Measurements from ENCODE around the gene TAS2R20.
"Not testable (repeated sequence)": the region's sequence is repeated elsewhere in the genome, so short reads cannot be mapped to it uniquely, and the experiment has no call there.

The TAS2R20 gene, protein sequence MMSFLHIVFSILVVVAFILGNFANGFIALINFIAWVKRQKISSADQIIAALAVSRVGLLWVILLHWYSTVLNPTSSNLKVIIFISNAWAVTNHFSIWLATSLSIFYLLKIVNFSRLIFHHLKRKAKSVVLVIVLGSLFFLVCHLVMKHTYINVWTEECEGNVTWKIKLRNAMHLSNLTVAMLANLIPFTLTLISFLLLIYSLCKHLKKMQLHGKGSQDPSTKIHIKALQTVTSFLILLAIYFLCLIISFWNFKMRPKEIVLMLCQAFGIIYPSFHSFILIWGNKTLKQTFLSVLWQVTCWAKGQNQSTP

GRCh38 chr12:10998204-10998603 lies at the start of gene TAS2R20:
Gene TAS2R20, minus strand, starts transcription at chr12:10998304. Its CDS starts 429 bp downstream, at chr12:10997875.
- no peak for DNase-seq (ENCODE audit: low spot score)
- no peak for FAIRE-seq

- not testable (repeated sequence) for DNase-seq (ENCODE audit: low spot score); FAIRE-seq
Measured at GRCh38 chr12:11041366-11041765, 43.3 kb upstream of the TAS2R20 start.

DNA sequence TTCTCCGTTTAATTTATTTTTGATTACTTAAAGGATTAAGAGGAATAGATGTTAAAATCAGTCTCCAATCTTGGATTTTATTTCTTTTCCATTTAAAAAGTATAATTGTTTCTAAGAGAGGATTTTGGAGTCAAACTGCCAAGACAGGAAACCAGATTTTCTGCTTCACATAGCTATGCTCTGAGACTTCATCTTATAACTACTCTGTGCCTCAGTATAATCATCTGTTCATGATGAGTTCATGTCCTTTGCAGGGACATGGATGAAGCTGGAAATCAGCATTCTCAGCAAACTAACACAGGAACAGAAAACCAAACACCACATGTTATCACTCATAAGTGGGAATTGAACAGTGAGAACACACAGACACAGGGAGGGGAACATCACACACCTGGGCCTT lies 42.1 kb upstream of the TAS2R20 start:
- FAIRE-seq = no peak
- no peak for DNase-seq (ENCODE audit: low spot score)

DNA sequence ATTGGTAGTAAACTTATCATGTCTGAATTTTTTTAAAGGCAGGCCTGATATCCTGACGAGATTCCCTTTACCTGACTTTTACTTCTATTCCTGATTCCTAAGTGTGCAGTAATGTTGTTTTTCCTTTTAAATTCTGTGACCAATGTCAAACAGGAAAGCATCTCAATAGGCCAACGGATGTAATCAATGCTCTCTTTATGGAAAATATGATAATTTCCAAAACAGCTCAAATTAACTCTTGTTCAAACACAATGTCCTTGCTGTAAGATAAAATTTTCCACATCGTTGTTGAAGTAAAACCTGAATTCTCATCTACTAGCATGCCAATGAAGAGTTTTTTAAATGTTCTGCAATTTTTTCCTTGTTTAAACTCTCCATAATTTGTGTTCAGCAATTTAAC lies 41.1 kb upstream of the TAS2R20 start:
- FAIRE-seq (no peak), DNase-seq (ENCODE audit: low spot score) (no peak)

GRCh38 chr12:11033959-11034358 lies 35.9 kb upstream of the TAS2R20 start:
- not testable (repeated sequence) for FAIRE-seq

DNA sequence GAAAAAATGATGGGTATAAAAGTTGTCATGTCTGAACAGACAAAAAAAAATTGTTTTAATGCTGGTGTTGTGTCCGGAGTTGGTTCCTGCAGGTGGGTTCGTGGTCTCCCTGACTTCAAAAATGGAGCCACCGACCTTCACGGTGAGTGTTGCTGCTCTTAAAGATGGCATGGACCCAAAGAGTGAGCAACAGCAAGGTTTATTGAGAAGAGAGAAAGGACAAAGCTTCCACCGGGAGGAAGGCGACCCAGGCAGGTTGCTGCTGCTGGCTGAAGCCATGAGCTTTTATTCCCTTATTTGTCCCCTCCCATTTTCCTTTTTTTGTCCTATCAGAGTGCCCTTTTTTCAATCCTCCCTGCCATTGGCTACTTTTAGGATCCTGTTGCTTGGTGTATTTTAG lies 33.2 kb upstream of the TAS2R20 start, which contains the start of gene TAS2R31:
Gene TAS2R31, minus strand, starts transcription at position 101 of the 400 bp plus-strand sequence. Its CDS starts 72 bp downstream, at position 29.
- FAIRE-seq = no peak

More at GRCh38 chr12:11033959-11034358, 35.9 kb upstream of the TAS2R20 start:
- DNase-seq (ENCODE audit: low spot score) = not testable (repeated sequence)

GRCh38 chr12:11026118-11026517 lies 28.0 kb upstream of the TAS2R20 start:
- DNase-seq (ENCODE audit: low spot score) (no peak), FAIRE-seq (no peak)

More for the DNA sequence above, 33.2 kb upstream of the TAS2R20 start, which contains the start of gene TAS2R31:
- no peak for DNase-seq (ENCODE audit: low spot score)

GRCh38 chr12:11023387-11023786 lies 25.3 kb upstream of the TAS2R20 start:
- FAIRE-seq (no peak), DNase-seq (ENCODE audit: low spot score) (no peak)

DNA sequence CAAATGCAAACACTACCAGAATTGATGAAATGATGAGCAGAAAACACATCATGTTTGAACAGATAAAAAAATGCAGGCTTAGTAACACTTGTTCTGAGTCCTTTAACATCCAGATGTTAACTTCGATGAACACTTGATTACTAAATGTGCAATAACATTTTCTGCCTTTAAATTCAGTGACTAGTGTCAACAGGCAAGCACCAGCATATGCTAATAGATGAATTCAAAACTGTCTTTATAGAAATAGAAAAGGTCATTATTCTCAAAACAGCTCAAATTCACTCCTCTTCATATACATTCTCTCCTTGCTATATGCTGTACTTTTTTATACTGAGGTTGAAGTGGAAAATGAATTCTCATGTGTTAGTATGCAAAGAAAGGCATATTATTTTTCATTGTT lies 24.4 kb upstream of the TAS2R20 start, which contains the start of gene TAS2R19:
Gene TAS2R19, minus strand, starts transcription at position 101 of the 400 bp plus-strand sequence. Its CDS starts 49 bp downstream, at position 52.
- no peak for DNase-seq (ENCODE audit: low spot score)
- FAIRE-seq = no peak

DNA sequence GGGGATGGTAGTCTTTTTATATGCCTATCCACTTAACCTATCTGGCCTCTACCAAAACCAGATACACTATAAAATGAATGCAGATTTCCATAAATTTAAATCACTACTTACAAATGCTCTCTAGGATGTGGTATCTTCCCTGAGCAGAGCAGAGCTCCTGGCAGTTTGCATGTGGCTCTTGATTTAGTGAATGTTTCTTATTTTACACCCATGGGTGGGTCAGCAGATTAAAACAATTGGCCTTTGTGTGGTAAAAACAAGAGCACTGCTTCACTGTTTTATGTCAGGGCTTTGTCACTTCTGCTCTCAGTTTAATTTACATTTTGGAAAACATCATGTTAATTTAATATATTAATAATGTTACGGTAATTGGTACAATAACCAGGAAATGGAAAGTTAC lies 18.8 kb upstream of the TAS2R20 start:
- FAIRE-seq = no peak
- DNase-seq (ENCODE audit: low spot score) = no peak

GRCh38 chr12:11015775-11016430 lies 17.8 kb upstream of the TAS2R20 start:
- DNase-seq (ENCODE audit: low spot score) = no peak

DNA sequence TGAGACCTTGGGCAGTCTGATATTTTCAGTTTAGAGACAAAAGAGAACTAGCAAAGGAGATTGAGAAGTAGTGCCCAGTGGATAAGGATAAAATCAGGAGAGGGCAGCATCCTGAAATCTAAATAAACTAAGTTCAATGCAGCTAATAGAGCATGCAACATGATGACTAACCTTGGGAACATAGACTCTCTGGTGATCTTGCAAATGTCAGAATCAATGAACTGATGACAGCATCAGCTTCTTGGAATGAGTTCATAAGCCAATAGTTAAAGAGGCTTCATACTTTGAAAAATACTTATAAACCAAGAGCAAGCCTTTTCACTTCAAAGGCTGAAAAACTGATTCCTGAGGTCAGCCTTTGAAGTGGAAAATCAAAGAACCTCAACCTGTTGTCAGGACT lies 16.1 kb upstream of the TAS2R20 start:
- FAIRE-seq = no peak
- no peak for DNase-seq (ENCODE audit: low spot score)

More at GRCh38 chr12:11015775-11016430, 17.8 kb upstream of the TAS2R20 start:
- no peak for FAIRE-seq

DNA sequence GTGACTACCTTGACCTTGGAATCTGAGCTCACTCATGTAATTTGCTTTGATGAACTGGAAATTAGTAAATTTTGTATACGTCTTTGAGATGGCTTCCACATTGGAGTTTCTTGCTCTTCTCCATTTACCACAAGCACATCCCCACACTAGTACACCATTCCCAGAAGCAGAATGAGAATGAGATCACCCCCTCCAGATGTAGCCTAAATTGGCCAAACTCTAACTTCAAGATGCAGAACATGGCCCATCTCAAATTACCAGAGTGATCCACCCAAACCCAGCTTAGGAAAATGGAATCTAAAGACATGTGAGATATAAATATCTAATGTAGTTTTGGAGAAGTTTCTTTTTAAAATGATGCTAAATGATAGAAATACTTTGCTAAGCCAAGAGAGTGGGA lies 9.5 kb upstream of the TAS2R20 start:
- no peak for FAIRE-seq
- no peak for DNase-seq (ENCODE audit: low spot score)

DNA sequence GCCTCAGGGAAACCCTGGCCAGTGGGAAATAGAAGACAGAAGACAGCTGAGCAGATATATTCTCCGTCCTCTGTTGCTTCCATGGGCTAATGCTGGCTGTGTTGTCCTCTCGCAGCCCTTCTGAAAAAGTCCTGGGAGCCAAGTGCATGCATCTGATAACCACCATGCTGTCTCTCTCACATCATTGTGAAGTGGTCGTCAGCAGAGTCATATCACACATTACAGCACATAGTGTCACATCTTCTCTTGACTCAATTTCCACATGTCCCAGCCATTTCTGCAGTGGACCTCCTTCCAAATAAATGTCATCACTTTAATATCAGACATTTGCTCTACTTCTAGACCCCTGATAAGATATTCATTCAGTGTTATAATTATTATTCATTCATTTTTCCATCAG lies 3.8 kb downstream of the TAS2R20 start:
- DNase-seq (ENCODE audit: low spot score) (no peak), FAIRE-seq (no peak)

DNA sequence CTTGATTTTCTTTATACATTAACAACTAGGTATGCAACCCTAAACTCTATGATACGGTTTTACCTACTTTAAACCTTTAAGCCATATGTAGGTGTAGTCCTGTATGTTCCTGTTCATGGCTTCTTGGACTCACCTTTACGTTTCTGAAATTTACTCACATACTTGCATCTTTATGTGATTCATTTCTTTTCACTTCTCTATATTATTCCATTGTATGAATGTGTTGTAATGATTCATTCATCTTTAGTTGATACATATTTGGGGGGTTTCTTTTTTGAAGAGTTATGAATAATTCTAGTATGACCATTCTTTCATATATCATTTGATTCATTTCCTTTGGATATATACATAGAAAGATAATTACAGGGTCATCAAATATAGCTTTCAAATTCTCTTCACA lies 9.0 kb downstream of the TAS2R20 start:
- DNase-seq (ENCODE audit: low spot score) (no peak), FAIRE-seq (no peak)

- FAIRE-seq = no peak
- no peak for DNase-seq (ENCODE audit: low spot score)
Measured at GRCh38 chr12:10986812-10987211, 11.3 kb downstream of the TAS2R20 start, which contains the start of gene TAS2R50. Gene TAS2R50, minus strand, starts transcription at chr12:10986912. Its CDS starts 52 bp downstream, at chr12:10986860.

DNA sequence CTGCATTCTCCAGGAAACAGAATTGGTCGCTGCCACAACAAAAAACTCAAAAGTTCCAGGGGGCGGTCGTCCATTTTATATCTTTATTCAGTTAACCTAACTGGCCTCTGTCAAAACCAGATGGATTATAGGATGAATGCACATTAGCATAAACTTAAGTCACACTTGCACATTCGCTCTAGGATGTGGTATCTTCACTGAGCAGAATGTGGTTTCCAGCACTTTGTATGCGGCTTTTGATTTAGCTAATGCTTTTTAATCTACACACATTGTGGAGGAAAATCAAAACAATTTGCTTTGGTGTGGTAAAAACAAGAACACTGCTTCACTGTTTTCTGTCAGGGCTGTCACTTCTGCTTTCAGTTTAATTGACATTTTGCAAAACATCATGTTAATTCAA lies 15.9 kb downstream of the TAS2R20 start:
- DNase-seq (ENCODE audit: low spot score) (no peak), FAIRE-seq (no peak)

DNA sequence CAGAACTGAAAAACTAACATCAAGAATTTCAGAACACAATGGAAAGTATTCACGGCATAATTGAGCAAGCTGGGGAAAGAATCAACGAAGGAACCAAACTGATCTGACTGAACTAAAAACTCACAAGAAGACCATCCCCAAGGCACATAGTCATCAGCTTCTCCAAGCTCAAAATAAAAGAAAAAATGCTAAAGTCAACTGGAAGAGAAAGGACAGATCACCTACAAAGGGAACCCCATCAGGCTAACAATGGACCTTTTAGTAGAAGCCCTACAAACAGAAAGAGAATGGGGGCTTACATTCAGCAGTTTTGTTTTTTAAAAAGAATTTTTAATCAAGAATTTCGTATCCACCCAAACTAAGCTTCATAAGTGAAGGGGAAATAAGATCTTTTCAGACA lies 23.1 kb downstream of the TAS2R20 start:
- DNase-seq (ENCODE audit: low spot score) (no peak), FAIRE-seq (no peak)

DNA sequence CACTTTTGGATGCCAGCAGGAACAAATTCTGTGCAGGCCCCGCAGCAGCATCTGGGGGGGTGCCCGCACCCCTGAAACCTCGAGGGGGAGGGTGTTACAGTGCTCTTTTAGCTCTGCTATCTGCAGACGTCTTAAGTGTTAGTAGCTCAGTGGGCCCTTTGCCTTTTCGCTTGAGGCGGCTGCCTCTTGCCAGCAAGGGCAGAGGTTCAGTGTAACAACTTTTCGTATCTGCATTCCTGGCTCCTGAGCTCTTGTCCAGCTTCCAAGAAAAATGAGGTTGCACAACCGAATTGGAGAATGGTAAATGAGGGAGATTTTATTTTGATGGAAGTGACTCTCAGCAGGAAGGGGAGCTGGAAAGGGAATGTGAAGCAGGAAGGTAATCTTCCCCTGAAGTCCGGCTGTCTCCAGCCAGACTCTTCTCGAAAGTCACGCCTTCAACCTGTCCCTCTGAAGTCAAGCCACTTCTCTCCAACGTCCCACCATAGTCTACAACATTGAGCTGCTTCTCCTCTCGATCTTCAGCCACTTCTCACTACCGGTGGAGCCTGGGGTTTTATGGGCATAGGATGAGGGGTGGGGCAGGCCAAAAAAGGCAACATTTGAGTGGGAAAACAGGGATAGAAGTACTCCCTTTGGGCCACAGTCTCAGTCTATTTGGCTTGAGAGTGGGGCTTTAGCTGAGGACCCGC lies 29.2 kb downstream of the TAS2R20 start:
- FAIRE-seq (no peak), DNase-seq (ENCODE audit: low spot score) (no peak)

GRCh38 chr12:10967409-10967808 lies 30.7 kb downstream of the TAS2R20 start:
- no peak for DNase-seq (ENCODE audit: low spot score)

DNA sequence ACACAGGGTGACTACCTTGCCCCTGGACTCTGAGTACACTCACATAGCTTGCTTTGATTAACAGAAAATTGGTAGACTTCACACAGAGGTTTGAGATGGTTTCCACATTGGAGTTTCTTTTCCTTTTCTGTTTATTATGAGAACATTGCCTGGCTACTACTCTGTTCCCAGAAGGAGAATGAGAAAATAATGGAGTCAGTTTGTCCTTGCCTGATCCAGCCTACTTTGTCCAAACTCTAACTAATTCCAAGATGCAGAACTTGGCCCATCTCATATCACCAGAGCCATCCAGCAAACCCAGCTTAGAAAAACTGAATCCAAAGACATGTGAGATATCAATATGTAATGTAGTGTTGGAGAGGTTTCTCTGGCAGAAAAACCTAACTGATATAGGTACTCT lies 31.8 kb downstream of the TAS2R20 start:
- no peak for DNase-seq (ENCODE audit: low spot score)
- no peak for FAIRE-seq

More at GRCh38 chr12:10967409-10967808, 30.7 kb downstream of the TAS2R20 start:
- no peak for FAIRE-seq

DNA sequence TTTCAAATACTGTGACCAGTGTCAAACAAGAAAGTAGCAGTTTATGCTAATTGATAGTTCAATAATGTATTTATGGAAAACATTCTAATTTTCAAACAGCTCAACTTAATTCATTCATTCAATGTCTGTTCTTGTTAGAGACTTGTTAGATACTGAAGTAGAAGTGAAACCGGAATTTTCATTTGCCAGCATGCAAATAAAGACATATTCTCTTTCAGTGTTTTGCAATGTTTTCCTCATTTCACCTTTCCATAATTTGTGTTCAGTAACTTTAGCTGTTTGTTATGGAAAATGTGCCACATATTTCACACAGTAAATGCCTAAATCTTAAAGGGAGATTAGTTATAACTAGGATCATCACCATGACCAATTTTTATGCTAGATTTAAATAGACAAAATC lies 32.6 kb downstream of the TAS2R20 start:
- DNase-seq (ENCODE audit: low spot score) = no peak
- no peak for FAIRE-seq

Data from RCC 7860 (cell line).